SU-DHL-6 (cell line): ENCODE data around the gene AIFM1.

Experiments used
- H2AFZ ChIP-seq: fragments of 200-600 bp; sonication (generic); 2 replicates; pipeline ENCODE4 v1.6.1; 2014; ENCODE audit warnings: low read depth, mild to moderate bottlenecking, moderate library complexity, mixed read lengths, antibody characterized with exemption, low read length; ENCODE audit not compliant: severe bottlenecking
- H3F3A ChIP-seq: fragments of 200-600 bp; shearing (Covaris generic); 2 replicates; pipeline ENCODE4 v1.6.0; 2016; ENCODE audit warnings: antibody characterized with exemption, mild to moderate bottlenecking; ENCODE audit not compliant: insufficient read depth
- H3K27ac ChIP-seq: fragments of 200-600 bp; sonication (generic); 2 replicates; pipeline ENCODE4 v1.5.1; 2016; ENCODE audit warnings: low read depth, mild to moderate bottlenecking, low read length, moderate library complexity, mixed read lengths
- H3K27me3 ChIP-seq: fragments of 200-600 bp; sonication (generic), shearing (Covaris generic); 2 replicates; pipeline ENCODE4 v1.6.0; 2014; ENCODE audit warnings: mild to moderate bottlenecking, low read length
- H3K36me3 ChIP-seq: fragments of 200-600 bp; sonication (generic); 2 replicates; pipeline ENCODE4 v1.6.1; 2014; ENCODE audit warnings: mild to moderate bottlenecking, low read length, mixed read lengths
- H3K4me2 ChIP-seq: fragments of 300-600, 200-600 bp; shearing (Covaris generic), sonication (generic); 2 replicates; pipeline ENCODE4 v1.6.0; 2014; ENCODE audit warnings: low read length, low read depth, mild to moderate bottlenecking; ENCODE audit not compliant: poor library complexity, severe bottlenecking
- H3K4me3 ChIP-seq: fragments of 200-600 bp; sonication (generic); 2 replicates; pipeline ENCODE4 v1.5.1; 2014; ENCODE audit warnings: antibody characterized with exemption, low read length, mild to moderate bottlenecking, mixed read lengths; ENCODE audit not compliant: insufficient read depth, poor library complexity, severe bottlenecking
- H3K79me2 ChIP-seq: fragments of 200-600 bp; sonication (generic); 2 replicates; pipeline ENCODE4 v1.6.1; 2014; ENCODE audit warnings: mild to moderate bottlenecking, low read length, moderate library complexity; ENCODE audit not compliant: insufficient read depth
- H3K9ac ChIP-seq: fragments of 200-600 bp; sonication (generic); 2 replicates; pipeline ENCODE4 v1.7.0; 2014; ENCODE audit warnings: mild to moderate bottlenecking, low read length
- H3K9me2 ChIP-seq: fragments of 200-600 bp; sonication (generic); replicated peaks from 2 replicates; pipeline ENCODE4 v1.6.1; 2014; ENCODE audit warnings: low read length; ENCODE audit not compliant: insufficient read depth
- H3K9me3 ChIP-seq: fragments of 200-600 bp; sonication (generic); 2 replicates; pipeline ENCODE4 v1.6.1; 2014; ENCODE audit warnings: low read length, mixed read lengths; ENCODE audit not compliant: insufficient read depth
- H4K20me1 ChIP-seq: fragments of 200-600 bp; sonication (generic); 2 replicates; pipeline ENCODE4 v1.6.1; 2014; ENCODE audit warnings: low read depth, mild to moderate bottlenecking, antibody characterized with exemption, low read length, moderate library complexity, mixed read lengths
- EZH2phosphoT487 ChIP-seq: fragments of 200-600 bp; sonication (generic), shearing (Covaris generic); conservative IDR thresholded peaks from 2 replicates; pipeline ENCODE4 v1.6.1; 2018; ENCODE audit warnings: mild to moderate bottlenecking, antibody characterized with exemption, low read length, moderate library complexity, mixed read lengths
- TF ChIP-seq, protein P1 (sequence below): fragments of 200-600 bp; sonication (generic); IDR thresholded peaks from one replicate; pipeline ENCODE4 v1.5.1; 2017; ENCODE audit warnings: antibody characterized with exemption, mild to moderate bottlenecking, low read length, moderate library complexity; ENCODE audit not compliant: insufficient read depth, poor library complexity, severe bottlenecking

The AIFM1 gene

DNA sequence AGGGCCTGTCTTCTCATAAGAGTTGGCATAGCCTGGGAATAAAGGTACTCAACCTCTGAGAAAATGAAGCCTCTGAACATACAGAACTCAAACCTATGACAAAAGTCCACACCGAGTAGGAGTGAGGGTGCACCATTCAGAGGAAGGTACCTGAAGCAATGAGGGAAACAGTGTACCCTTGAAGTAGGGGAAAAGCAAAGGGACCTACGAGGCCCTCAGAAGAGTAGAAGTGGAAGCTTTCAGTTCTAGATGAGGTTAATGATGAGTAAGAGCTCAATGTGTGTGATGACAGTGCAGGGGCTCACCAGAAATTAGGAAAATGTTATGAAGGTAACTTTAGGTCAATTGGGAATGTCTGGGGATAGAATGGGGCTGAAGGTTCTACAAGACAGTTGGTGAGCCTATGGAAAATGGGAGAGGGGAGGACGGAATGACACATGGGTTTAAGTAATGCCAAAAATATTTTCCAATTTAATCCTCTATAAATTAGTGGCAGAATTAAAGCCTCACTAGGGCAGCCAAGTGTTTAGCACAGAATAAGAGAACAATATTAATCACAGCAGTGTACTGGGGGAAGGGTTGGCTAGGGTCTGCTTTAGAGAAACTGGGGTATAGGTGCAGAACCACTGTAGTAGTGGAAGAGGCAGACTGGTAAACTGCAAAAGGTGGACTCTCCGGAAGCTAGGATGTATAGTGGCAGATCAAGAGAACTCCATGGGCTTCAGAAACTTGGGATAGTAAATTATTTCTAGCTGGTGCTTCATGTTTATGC, 46.0 kb upstream of the AIFM1 start:
- peaks cover 11% of the 10 kb centered on the region; the same call in 1 of the 2 replicates for H3K36me3 ChIP-seq
- H4K20me1 ChIP-seq: no peaks in the 10 kb centered on the region
- no peaks in the 10 kb centered on the region for H3K9me3 ChIP-seq
- no peak overlapping the region for H3K4me2 ChIP-seq
- no peak overlapping the region for H3K4me3 ChIP-seq
- no peaks in the 10 kb centered on the region for H3K79me2 ChIP-seq
- no peaks in the 10 kb centered on the region for H3F3A ChIP-seq
- H3K27ac ChIP-seq: no peak overlapping the region
- H2AFZ ChIP-seq: no peak overlapping the region
- no peaks in the 10 kb centered on the region for H3K9me2 ChIP-seq
- no peak overlapping the region for H3K9ac ChIP-seq
- no peaks in the 10 kb centered on the region for H3K27me3 ChIP-seq
- TF ChIP-seq, protein P1, sequence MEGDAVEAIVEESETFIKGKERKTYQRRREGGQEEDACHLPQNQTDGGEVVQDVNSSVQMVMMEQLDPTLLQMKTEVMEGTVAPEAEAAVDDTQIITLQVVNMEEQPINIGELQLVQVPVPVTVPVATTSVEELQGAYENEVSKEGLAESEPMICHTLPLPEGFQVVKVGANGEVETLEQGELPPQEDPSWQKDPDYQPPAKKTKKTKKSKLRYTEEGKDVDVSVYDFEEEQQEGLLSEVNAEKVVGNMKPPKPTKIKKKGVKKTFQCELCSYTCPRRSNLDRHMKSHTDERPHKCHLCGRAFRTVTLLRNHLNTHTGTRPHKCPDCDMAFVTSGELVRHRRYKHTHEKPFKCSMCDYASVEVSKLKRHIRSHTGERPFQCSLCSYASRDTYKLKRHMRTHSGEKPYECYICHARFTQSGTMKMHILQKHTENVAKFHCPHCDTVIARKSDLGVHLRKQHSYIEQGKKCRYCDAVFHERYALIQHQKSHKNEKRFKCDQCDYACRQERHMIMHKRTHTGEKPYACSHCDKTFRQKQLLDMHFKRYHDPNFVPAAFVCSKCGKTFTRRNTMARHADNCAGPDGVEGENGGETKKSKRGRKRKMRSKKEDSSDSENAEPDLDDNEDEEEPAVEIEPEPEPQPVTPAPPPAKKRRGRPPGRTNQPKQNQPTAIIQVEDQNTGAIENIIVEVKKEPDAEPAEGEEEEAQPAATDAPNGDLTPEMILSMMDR: no peak
- no peak for TF ChIP-seq EZH2phosphoT487

DNA sequence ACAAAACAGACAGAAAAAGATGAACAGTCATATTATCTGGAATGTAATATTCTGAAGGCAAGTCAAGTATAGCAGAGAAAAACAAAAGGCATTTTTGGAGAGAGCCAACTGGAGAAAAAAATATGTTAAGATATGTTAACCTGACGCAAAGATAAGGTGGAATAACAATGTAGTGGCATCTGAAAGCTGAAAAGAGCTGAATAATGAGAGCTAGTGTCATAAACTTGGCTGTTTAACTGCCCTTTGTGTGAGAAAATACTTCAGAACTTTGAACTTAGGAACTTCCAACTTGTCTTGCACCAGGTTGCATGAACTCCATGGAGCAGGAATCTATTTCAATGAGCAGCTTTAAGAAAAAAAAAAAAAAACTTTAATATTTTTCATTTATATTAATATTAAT, 39.0 kb upstream of the AIFM1 start:
- no peak overlapping the region for H3K4me3 ChIP-seq
- no peak for TF ChIP-seq EZH2phosphoT487
- TF ChIP-seq, protein P1: no peak
- no peak overlapping the region for H2AFZ ChIP-seq
- no peaks in the 10 kb centered on the region for H3K9me3 ChIP-seq
- no peaks in the 10 kb centered on the region for H3K9me2 ChIP-seq
- no peak overlapping the region for H3K9ac ChIP-seq
- H3K27me3 ChIP-seq: no peaks in the 10 kb centered on the region
- no peak overlapping the region for H3K4me2 ChIP-seq
- no peaks in the 10 kb centered on the region for H3K79me2 ChIP-seq
- H3K27ac ChIP-seq: no peak overlapping the region
- peaks cover 4% of the 10 kb centered on the region; the same call in 1 of the 2 replicates for H3K36me3 ChIP-seq
- H4K20me1 ChIP-seq: no peaks in the 10 kb centered on the region
- no peaks in the 10 kb centered on the region; the same call in 1 of the 2 replicates for H3F3A ChIP-seq

DNA sequence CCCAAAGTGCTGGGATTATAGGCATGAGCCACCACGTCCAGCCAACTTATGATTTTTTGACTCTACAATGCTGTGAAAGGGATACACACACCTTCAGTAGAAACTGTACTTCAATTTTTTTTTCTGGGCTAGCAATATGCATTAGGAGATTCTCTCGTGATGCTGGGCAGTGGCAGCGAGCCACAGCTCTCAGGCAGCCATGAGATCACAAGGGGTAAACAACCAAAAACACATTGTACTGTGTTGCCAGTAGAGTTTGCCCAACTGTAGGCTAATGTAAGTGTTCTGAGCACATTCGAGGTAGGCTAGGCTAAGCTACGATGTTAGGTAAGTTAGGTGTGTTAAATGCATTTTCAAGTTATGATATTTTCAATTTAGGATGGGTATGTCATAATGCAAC, 31.8 kb upstream of the AIFM1 start:
- Histone ChIP-seq H3F3A (no peaks in the 10 kb centered on the region), H3K36me3 (no peaks in the 10 kb centered on the region; the same call in 1 of the 2 replicates), H3K4me3 (no peak overlapping the region), H3K9me2 (no peaks in the 10 kb centered on the region), H3K27me3 (no peaks in the 10 kb centered on the region), H3K27ac (no peak overlapping the region), H3K9me3 (no peaks in the 10 kb centered on the region), H4K20me1 (no peaks in the 10 kb centered on the region), H3K9ac (no peak overlapping the region), H3K79me2 (no peaks in the 10 kb centered on the region), H3K4me2 (no peak overlapping the region), H2AFZ (no peak overlapping the region)
- TF ChIP-seq, protein P1: no peak
- TF ChIP-seq EZH2phosphoT487: no peak
